Liver (tissue), 9 donors: ENCODE measurements around the gene USO1. TPM values are rescaled to one million over a fixed set of nuclear protein-coding genes. Genes with fewer than 3 reads are reported as not detected.

Experiments used
- DNase-seq: peaks from one replicate; pipeline ENCODE4 v3.0.0-alpha.2; 2017; ENCODE audit warnings: low spot score
- H3K27ac ChIP-seq, 2 donors: one replicate each; pipeline ENCODE4 v1.7.0; 2013; ENCODE audit warnings: inconsistent platforms in 2 of 2, low read length in 2 of 2, control low read depth in 1 of 2, low read depth in 1 of 2, mild to moderate bottlenecking in 1 of 2
- H3K27me3 ChIP-seq, 4 donors: one replicate each; pipeline versions ENCODE4 v1.6.1 to v1.7.0; 2013; ENCODE audit warnings: low read length in 3 of 4, inconsistent platforms in 1 of 4, mild to moderate bottlenecking in 1 of 4, moderate library complexity in 1 of 4; ENCODE audit not compliant: control insufficient read depth in 4 of 4, insufficient read depth in 4 of 4
- H3K36me3 ChIP-seq, 4 donors: one replicate each; pipeline versions ENCODE4 v1.6.1 to v1.7.0; 2013; ENCODE audit warnings: low read length in 3 of 4, mild to moderate bottlenecking in 3 of 4, low read depth in 1 of 4, moderate library complexity in 1 of 4; ENCODE audit not compliant: control insufficient read depth in 4 of 4, insufficient read depth in 3 of 4
- H3K4me1 ChIP-seq, 4 donors: one replicate each; pipeline versions ENCODE4 v1.6.1 to v1.7.0; 2013; ENCODE audit warnings: low read length in 3 of 4, mild to moderate bottlenecking in 3 of 4, moderate library complexity in 1 of 4; ENCODE audit not compliant: control insufficient read depth in 4 of 4, insufficient read depth in 4 of 4
- H3K4me3 ChIP-seq, 3 donors: one replicate each; pipeline versions ENCODE4 v1.6.1 to v1.7.0; 2013; ENCODE audit warnings: low read length in 3 of 3, control low read depth in 1 of 3, low read depth in 1 of 3, mild to moderate bottlenecking in 1 of 3
- H3K9ac ChIP-seq, 2 donors: one replicate each; pipeline ENCODE4 v1.7.0; 2013; ENCODE audit warnings: low read length in 2 of 2, mild to moderate bottlenecking in 2 of 2, moderate library complexity in 2 of 2, control low read depth in 1 of 2, low read depth in 1 of 2
- H3K9me3 ChIP-seq, 4 donors: one replicate each; pipeline versions ENCODE4 v1.6.1 to v1.7.0; 2013; ENCODE audit warnings: low read length in 3 of 4; ENCODE audit not compliant: control insufficient read depth in 4 of 4
- EGR1 ChIP-seq, 2 donors: IDR thresholded peaks; 2 replicates each; pipeline ENCODE4 v1.6.1; 2016 to 2018; ENCODE audit warnings: antibody characterized with exemption in 2 of 2, low read depth in 2 of 2
- FOXA1 ChIP-seq: IDR thresholded peaks from 2 replicates; pipeline ENCODE4 v1.6.1; 2016; ENCODE audit warnings: antibody characterized with exemption
- FOXA2 ChIP-seq: IDR thresholded peaks from 2 replicates; pipeline ENCODE4 v1.6.1; 2016; ENCODE audit warnings: antibody characterized with exemption
- HNF4A ChIP-seq, 2 donors: conservative IDR thresholded peaks; 2 replicates each; pipeline ENCODE4 v1.6.1; 2016; ENCODE audit warnings: antibody characterized with exemption in 2 of 2, mild to moderate bottlenecking in 2 of 2
- HNF4G ChIP-seq: IDR thresholded peaks from 2 replicates; pipeline ENCODE4 v1.6.1; 2016; ENCODE audit warnings: antibody characterized with exemption
- JUND ChIP-seq, 2 donors: IDR thresholded peaks; 2 replicates each; pipeline ENCODE4 v1.6.1; 2016; ENCODE audit warnings: antibody characterized with exemption in 2 of 2
- NR2F2 ChIP-seq: IDR thresholded peaks from 2 replicates; pipeline ENCODE4 v1.6.1; 2016; ENCODE audit warnings: antibody characterized with exemption
- RXRA ChIP-seq, 2 donors: IDR thresholded peaks; 2 replicates each; pipeline ENCODE4 v1.6.1; 2017 to 2018; ENCODE audit warnings: antibody characterized with exemption in 2 of 2, mild to moderate bottlenecking in 1 of 2
- SP1 ChIP-seq: IDR thresholded peaks from 2 replicates; pipeline ENCODE4 v1.6.1; 2018; ENCODE audit warnings: antibody characterized with exemption, mild to moderate bottlenecking
- TAF1 ChIP-seq: conservative IDR thresholded peaks from 2 replicates; pipeline ENCODE4 v1.6.1; 2016; ENCODE audit warnings: antibody characterized with exemption, mild to moderate bottlenecking
- YY1 ChIP-seq: IDR thresholded peaks from 2 replicates; pipeline ENCODE4 v1.6.1; 2016; ENCODE audit warnings: antibody characterized with exemption, mild to moderate bottlenecking
- WGBS: extraction: QIAGEN DNeasy Blood & Tissue Kit; methylation state at CpG from one replicate; pipeline ENCODE4 v1.1.7; 2013; 5-methylcytosine and 5-hydroxymethylcytosine counted together
- polyA plus RNA-seq, 2 donors: library from polyadenylated mRNA; stranded (reverse) in 1 of 2; unstranded in 1 of 2; fragments of 200-250 nt in 1 of 2; fragments of >200 nt in 1 of 2; fragmentation: Nextera tagmentation in 1 of 2; extraction: Ambion mirVana in 1 of 2; gene quantifications; one replicate each; pipeline versions ENCODE4 v1.2.1 to v1.2.3, GENCODE V29; 2013 to 2015
- total RNA-seq, 2 donors: library from RNA; depleted of rRNA; stranded (reverse); fragments of >200 nt; gene quantifications; one replicate each; pipeline ENCODE4 v1.2.3, GENCODE V29; 2014
- TF ChIP-seq, protein P1 (sequence below): IDR thresholded peaks from 2 replicates; pipeline ENCODE4 v1.6.1; 2016; ENCODE audit warnings: antibody characterized with exemption
- TF ChIP-seq, protein P2 (sequence below): IDR thresholded peaks from 2 replicates; pipeline ENCODE4 v1.6.1; 2016; ENCODE audit warnings: antibody characterized with exemption, mild to moderate bottlenecking
- TF ChIP-seq, protein P3 (sequence below): IDR thresholded peaks from 2 replicates; pipeline ENCODE4 v1.6.1; 2016; ENCODE audit warnings: antibody characterized with exemption
- TF ChIP-seq, protein P4 (sequence below): IDR thresholded peaks from 2 replicates; pipeline ENCODE4 v1.6.1; 2016; ENCODE audit warnings: antibody characterized with exemption
- TF ChIP-seq, protein P5 (sequence below): fragments of 150-350 bp; IDR thresholded peaks from 2 replicates; pipeline ENCODE4 v1.5.1; 2017; ENCODE audit warnings: improper control_type of control experiment, low read depth, low read length; ENCODE audit not compliant: missing input control
- donor health status: healthy.
- donor health status: healthy.
- donor health status: healthy.
- donor health status: healthy.
- donor health status: healthy.

Gene USO1
- total and polyA plus RNA-seq, 4 donors: 18.4 to 77.0 (median 39.5) TPM

DNA sequence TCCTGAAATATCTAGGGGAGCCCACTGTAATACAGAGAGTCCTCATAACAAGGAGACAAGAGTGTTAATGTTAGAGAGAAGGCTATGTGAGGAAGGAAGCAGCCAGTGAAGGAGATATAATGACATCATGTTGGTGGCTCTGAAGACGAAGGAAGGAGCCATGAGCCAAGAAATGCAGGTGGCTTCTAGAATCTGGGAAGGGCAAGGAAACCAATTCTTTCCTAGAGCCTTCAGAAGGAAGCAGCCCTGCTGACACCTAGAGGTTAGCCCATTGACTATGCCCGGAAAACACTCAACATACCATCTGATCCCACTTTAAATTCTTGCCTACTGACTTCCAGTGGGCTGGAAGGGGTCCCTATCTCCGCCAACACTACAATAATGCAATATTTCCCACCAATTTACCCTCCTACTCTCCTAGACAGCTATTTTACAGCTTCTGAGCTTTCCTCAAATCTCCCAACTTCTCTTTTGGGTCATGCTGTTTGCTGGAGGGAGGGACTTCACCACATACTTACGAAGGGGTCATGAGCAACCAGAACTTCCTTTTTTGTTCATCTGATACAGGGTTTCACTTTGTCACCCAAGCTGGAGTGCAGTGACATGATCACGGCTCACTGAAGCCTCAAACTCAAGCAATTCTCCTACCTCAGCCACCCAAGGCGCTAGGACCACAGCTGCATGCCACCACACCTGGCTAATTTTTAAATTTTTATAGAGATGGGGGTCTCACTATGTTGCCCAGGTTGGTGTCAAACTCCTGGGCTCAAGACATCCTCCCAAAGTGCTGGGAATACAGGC, 26.0 kb upstream of the USO1 start:
- Histone ChIP-seq H3K27ac (peak overlapping the region in 1 of 2 donors; percentile 51), H3K36me3 (peaks cover 0 to 2% (median 0%) of the 10 kb centered on the region in 4 donors), H3K9me3 (no peaks in the 10 kb centered on the region), H3K9ac (peak overlapping the region in 1 of 2 donors; percentile 24), H3K4me1 (peaks cover 4 to 14% (median 9%) of the 10 kb centered on the region in 4 donors), H3K27me3 (no peaks in the 10 kb centered on the region), H3K4me3 (no peak overlapping the region)
- 81% methylated on average over 6 of the region's 6 CpGs for WGBS
- TF ChIP-seq, protein P1, sequence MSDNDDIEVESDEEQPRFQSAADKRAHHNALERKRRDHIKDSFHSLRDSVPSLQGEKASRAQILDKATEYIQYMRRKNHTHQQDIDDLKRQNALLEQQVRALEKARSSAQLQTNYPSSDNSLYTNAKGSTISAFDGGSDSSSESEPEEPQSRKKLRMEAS: no peak
- TF ChIP-seq, protein P2, sequence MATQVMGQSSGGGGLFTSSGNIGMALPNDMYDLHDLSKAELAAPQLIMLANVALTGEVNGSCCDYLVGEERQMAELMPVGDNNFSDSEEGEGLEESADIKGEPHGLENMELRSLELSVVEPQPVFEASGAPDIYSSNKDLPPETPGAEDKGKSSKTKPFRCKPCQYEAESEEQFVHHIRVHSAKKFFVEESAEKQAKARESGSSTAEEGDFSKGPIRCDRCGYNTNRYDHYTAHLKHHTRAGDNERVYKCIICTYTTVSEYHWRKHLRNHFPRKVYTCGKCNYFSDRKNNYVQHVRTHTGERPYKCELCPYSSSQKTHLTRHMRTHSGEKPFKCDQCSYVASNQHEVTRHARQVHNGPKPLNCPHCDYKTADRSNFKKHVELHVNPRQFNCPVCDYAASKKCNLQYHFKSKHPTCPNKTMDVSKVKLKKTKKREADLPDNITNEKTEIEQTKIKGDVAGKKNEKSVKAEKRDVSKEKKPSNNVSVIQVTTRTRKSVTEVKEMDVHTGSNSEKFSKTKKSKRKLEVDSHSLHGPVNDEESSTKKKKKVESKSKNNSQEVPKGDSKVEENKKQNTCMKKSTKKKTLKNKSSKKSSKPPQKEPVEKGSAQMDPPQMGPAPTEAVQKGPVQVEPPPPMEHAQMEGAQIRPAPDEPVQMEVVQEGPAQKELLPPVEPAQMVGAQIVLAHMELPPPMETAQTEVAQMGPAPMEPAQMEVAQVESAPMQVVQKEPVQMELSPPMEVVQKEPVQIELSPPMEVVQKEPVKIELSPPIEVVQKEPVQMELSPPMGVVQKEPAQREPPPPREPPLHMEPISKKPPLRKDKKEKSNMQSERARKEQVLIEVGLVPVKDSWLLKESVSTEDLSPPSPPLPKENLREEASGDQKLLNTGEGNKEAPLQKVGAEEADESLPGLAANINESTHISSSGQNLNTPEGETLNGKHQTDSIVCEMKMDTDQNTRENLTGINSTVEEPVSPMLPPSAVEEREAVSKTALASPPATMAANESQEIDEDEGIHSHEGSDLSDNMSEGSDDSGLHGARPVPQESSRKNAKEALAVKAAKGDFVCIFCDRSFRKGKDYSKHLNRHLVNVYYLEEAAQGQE: no peak
- TF ChIP-seq RXRA (IDR thresholded peaks at IDR 0.05) (no peak), HNF4G (no peak), FOXA2 (no peak), TAF1 (no peak), HNF4A (conservative IDR thresholded peaks at IDR 0.05) (no peak)
- TF ChIP-seq, protein P3, sequence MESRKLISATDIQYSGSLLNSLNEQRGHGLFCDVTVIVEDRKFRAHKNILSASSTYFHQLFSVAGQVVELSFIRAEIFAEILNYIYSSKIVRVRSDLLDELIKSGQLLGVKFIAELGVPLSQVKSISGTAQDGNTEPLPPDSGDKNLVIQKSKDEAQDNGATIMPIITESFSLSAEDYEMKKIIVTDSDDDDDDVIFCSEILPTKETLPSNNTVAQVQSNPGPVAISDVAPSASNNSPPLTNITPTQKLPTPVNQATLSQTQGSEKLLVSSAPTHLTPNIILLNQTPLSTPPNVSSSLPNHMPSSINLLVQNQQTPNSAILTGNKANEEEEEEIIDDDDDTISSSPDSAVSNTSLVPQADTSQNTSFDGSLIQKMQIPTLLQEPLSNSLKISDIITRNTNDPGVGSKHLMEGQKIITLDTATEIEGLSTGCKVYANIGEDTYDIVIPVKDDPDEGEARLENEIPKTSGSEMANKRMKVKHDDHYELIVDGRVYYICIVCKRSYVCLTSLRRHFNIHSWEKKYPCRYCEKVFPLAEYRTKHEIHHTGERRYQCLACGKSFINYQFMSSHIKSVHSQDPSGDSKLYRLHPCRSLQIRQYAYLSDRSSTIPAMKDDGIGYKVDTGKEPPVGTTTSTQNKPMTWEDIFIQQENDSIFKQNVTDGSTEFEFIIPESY: no peak
- TF ChIP-seq, protein P4, sequence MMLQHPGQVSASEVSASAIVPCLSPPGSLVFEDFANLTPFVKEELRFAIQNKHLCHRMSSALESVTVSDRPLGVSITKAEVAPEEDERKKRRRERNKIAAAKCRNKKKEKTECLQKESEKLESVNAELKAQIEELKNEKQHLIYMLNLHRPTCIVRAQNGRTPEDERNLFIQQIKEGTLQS: no peak
- TF ChIP-seq, protein P5, sequence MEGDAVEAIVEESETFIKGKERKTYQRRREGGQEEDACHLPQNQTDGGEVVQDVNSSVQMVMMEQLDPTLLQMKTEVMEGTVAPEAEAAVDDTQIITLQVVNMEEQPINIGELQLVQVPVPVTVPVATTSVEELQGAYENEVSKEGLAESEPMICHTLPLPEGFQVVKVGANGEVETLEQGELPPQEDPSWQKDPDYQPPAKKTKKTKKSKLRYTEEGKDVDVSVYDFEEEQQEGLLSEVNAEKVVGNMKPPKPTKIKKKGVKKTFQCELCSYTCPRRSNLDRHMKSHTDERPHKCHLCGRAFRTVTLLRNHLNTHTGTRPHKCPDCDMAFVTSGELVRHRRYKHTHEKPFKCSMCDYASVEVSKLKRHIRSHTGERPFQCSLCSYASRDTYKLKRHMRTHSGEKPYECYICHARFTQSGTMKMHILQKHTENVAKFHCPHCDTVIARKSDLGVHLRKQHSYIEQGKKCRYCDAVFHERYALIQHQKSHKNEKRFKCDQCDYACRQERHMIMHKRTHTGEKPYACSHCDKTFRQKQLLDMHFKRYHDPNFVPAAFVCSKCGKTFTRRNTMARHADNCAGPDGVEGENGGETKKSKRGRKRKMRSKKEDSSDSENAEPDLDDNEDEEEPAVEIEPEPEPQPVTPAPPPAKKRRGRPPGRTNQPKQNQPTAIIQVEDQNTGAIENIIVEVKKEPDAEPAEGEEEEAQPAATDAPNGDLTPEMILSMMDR: no peak
- DNase-seq: no peak

DNA sequence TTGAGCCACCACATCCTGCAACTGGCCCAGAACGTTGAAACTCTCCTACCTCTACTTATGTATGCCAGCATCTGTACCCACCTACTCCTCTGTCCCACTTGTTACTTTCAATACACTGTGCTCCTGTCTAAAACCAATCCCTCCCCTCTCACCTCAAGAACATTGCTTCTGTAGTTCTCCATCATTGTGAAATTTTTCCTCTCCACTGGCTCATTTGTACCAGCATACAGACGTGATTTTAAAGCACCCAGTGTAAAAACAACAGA, 25.5 kb upstream of the USO1 start:
- peak overlapping the region in 1 of 2 donors; percentile 7 for H3K9ac ChIP-seq
- 79% methylated on average over 2 of the region's 2 CpGs for WGBS
- no peaks in the 10 kb centered on the region for H3K27me3 ChIP-seq

More for the DNA sequence above, 25.5 kb upstream of the USO1 start:
- H3K36me3 ChIP-seq: peaks cover 0 to 2% (median 0%) of the 10 kb centered on the region in 4 donors
- H3K4me3 ChIP-seq: no peak overlapping the region
- H3K4me1 ChIP-seq: peaks cover 4 to 18% (median 13%) of the 10 kb centered on the region in 4 donors
- TF ChIP-seq FOXA2: no peak
- no peak for TF ChIP-seq HNF4G
- TF ChIP-seq, protein P4: no peak
- no peak for TF ChIP-seq SP1
- TF ChIP-seq FOXA1: no peak
- TF ChIP-seq, protein P3: no peak
- TF ChIP-seq TAF1: no peak
- TF ChIP-seq NR2F2: no peak
- no peak for TF ChIP-seq EGR1 (IDR thresholded peaks at IDR 0.05; ENCODE audit: low read depth in 2 of 2)
- no peak for TF ChIP-seq YY1
- TF ChIP-seq JUND (IDR thresholded peaks at IDR 0.05): no peak
- H3K9me3 ChIP-seq: no peaks in the 10 kb centered on the region
- no peak for DNase-seq
- H3K27ac ChIP-seq: no peak overlapping the region
